Memory B cell (primary cell): Measurements from ENCODE around the gene SDK1.
"Not testable (repeated sequence)": the region's sequence is repeated elsewhere in the genome, so short reads cannot be mapped to it uniquely, and the experiment has no call there.

Source experiments
- ATAC-seq: fragments of 150-1000 bp; cut with Tn5 transposase; 2 replicates; pipeline ENCODE4 v1.10.0; 2021; ENCODE audit warnings: low read depth, mild to moderate bottlenecking, moderate library complexity
- DNase-seq, 2 donors: peaks; one replicate each; pipeline ENCODE4 v3.0.0; 2022; ENCODE audit warnings: low spot score in 2 of 2
- H3K27ac Mint-ChIP-seq: one replicate; pipeline ENCODE4 v1.8.0; 2022; ENCODE audit warnings: mild to moderate bottlenecking, moderate library complexity, mixed read lengths
- H3K27me3 Mint-ChIP-seq: one replicate; pipeline ENCODE4 v1.8.0; 2022; ENCODE audit warnings: mixed read lengths
- H3K36me3 Mint-ChIP-seq: one replicate; pipeline ENCODE4 v1.8.0; 2022; ENCODE audit warnings: mild to moderate bottlenecking, mixed read lengths
- H3K4me1 Mint-ChIP-seq: one replicate; pipeline ENCODE4 v1.8.0; 2022; ENCODE audit warnings: mixed read lengths
- H3K4me3 Mint-ChIP-seq: one replicate; pipeline ENCODE4 v1.8.0; 2022; ENCODE audit warnings: mild to moderate bottlenecking, moderate library complexity, mixed read lengths
- H3K9me3 Mint-ChIP-seq: one replicate; pipeline ENCODE4 v1.8.0; 2022; ENCODE audit warnings: mixed read lengths

The SDK1 gene

DNA sequence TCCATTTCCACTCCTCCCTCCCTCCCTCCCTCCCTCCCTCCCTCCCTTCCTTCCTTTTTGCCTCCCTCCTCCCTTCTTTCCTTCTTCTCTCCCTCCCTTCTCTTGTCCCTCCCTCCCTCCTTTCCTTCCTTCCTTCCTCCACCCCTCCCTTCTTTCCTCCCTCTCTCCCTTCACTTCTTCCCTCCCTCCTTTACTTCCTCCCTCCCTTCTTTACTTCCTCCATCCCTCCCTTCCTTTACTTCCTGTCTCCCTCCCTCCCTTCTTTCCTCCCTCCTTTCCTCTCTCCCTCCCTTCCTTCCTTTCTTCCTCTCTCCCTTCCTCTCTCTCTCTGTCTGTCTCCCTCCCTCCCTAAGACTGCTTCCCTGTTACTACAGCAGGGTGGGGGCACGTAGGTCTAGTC lies 782.5 kb downstream of the SDK1 start:
- Mint-ChIP-seq H3K4me3 (no peak overlapping the region), H3K4me1 (peaks cover 7% of the 10 kb centered on the region), H3K27me3 (no peaks in the 10 kb centered on the region), H3K27ac (peak overlapping the region; percentile 92), H3K36me3 (peaks cover 5% of the 10 kb centered on the region), H3K9me3 (peaks cover 8% of the 10 kb centered on the region)
- DNase-seq (no peak), ATAC-seq (no peak)

DNA sequence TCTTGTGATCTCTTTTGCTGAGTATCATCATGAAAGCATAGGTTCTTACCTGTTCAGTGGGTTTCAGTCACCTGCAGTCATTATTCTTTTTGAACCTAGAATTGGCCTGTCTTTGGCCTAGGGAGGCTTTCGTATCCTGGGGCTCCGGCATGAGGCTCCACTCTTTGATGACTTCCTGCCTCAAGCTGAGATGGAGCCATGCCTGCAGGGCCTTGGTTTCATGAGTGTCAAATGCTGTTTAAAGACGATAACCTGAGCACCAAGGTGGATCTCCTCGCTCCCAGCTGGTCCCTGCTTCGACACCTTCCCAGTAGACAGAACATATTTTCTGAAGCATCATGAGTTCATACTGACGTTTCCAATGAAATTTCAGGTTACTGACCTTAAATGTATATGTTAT lies 783.2 kb downstream of the SDK1 start:
- Mint-ChIP-seq H3K27me3 (no peaks in the 10 kb centered on the region), H3K4me3 (no peak overlapping the region), H3K9me3 (peaks cover 8% of the 10 kb centered on the region), H3K36me3 (peaks cover 5% of the 10 kb centered on the region), H3K4me1 (peaks cover 7% of the 10 kb centered on the region), H3K27ac (no peak overlapping the region)
- ATAC-seq (no peak), DNase-seq (no peak)

- Mint-ChIP-seq H3K9me3 (peaks cover 9% of the 10 kb centered on the region), H3K27ac (peak overlapping the region; percentile 42), H3K4me3 (peak overlapping the region; percentile 8), H3K36me3 (peaks cover 8% of the 10 kb centered on the region), H3K27me3 (no peaks in the 10 kb centered on the region), H3K4me1 (peaks cover 7% of the 10 kb centered on the region)
- ATAC-seq (peak; percentile 92), DNase-seq (no peak)
Observed at GRCh38 chr7:4085937-4086691, 785.1 kb downstream of the SDK1 start.

DNA sequence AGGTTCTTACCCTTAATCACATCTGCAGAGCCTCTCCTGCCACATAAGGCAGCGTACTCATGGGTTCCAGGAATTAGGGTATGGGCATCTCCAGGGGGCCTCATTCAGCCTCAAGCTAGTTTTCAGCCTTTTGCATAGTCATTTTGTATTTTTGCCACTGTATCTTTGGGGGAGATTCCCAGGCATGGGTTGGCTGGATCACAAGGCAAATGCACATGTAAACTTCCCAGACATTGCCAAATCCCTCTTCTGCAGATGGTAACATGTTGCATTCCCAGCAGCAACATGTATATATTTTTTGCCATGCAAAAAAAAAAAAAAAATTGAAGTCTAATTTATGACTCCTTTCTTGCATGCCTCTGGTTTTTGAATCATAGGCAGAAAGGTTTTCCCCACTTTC lies 785.7 kb downstream of the SDK1 start:
- Mint-ChIP-seq H3K4me1 (peaks cover 7% of the 10 kb centered on the region), H3K36me3 (peaks cover 9% of the 10 kb centered on the region), H3K9me3 (peaks cover 10% of the 10 kb centered on the region), H3K27ac (peak overlapping the region; percentile 42), H3K27me3 (no peaks in the 10 kb centered on the region), H3K4me3 (no peak overlapping the region)
- no peak for ATAC-seq
- DNase-seq = no peak

- ATAC-seq = no peak
- peaks cover 8% of the 10 kb centered on the region for H3K36me3 Mint-ChIP-seq
- no peak for DNase-seq
- H3K27me3 Mint-ChIP-seq = peaks cover 6% of the 10 kb centered on the region
- H3K4me1 Mint-ChIP-seq = no peaks in the 10 kb centered on the region
- H3K9me3 Mint-ChIP-seq = peaks cover 4% of the 10 kb centered on the region
- no peak overlapping the region for H3K27ac Mint-ChIP-seq
- no peak overlapping the region for H3K4me3 Mint-ChIP-seq
Observed at GRCh38 chr7:4091767-4092166, 790.7 kb downstream of the SDK1 start.

DNA sequence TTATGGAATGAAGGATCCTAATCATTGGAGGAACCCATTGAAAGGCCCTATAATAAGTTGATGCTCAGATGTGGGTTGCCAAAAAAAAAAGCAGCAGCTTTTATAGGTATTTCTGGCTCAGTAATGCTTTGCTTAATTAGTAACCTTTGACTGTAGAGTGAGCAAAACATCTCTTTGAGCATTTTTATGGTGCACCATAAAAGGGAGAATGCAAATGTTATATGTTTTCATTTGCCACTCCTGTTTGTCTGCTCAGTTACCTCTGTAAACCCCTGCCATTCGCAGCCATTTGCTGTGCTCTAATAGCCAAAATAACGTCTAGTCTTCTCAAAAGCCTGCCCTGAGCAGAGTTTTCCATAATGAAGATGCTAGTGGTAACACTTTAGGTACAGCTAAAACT lies 792.0 kb downstream of the SDK1 start:
- no peak overlapping the region for H3K4me3 Mint-ChIP-seq
- no peak for DNase-seq
- H3K27me3 Mint-ChIP-seq = peaks cover 6% of the 10 kb centered on the region
- H3K4me1 Mint-ChIP-seq = no peaks in the 10 kb centered on the region
- no peak for ATAC-seq
- H3K9me3 Mint-ChIP-seq = peaks cover 4% of the 10 kb centered on the region
- H3K27ac Mint-ChIP-seq = no peak overlapping the region
- peaks cover 5% of the 10 kb centered on the region for H3K36me3 Mint-ChIP-seq

- peaks cover 4% of the 10 kb centered on the region for H3K9me3 Mint-ChIP-seq
- H3K4me3 Mint-ChIP-seq = no peak overlapping the region
- H3K27me3 Mint-ChIP-seq = peaks cover 6% of the 10 kb centered on the region
- no peak overlapping the region for H3K27ac Mint-ChIP-seq
- no peaks in the 10 kb centered on the region for H3K4me1 Mint-ChIP-seq
- ATAC-seq (no peak), DNase-seq (no peak)
- H3K36me3 Mint-ChIP-seq = peaks cover 5% of the 10 kb centered on the region
Observed at GRCh38 chr7:4093483-4093882, 792.4 kb downstream of the SDK1 start.

GRCh38 chr7:4094158-4094557 lies 793.1 kb downstream of the SDK1 start:
- H3K4me3 Mint-ChIP-seq, ATAC-seq, H3K27ac Mint-ChIP-seq, DNase-seq, H3K36me3 Mint-ChIP-seq, H3K9me3 Mint-ChIP-seq, H3K4me1 Mint-ChIP-seq: not testable (repeated sequence)
- peaks cover 10% of the 10 kb centered on the region for H3K27me3 Mint-ChIP-seq

DNA sequence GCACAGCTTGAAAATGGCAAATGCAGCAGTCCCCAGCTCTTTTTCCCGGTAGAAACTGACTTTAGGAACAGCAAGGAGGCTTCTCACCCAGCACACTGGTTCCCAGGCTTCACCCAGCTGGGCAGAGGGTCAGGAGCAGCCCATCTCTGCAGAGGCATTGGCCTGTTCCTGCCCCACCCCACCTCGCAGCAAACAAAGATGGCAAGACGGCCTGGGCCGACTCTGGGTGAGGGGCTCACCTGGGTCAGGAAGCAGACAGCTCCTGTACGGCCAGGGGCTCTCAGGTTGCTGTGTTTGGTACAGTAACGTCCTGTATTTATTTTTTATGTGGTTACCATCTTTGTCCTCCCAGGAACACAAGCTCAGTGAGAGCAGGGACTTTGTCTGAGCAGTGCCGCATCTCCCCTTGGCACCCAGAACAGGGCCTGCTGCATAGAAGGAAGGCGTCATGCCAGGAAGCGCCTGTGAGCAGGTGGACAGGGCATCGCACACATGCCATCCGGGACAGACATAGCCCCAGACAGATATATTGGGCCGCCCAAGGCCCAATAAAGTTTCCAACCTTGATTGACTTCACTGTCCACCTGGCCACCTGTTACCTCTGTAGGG lies 796.1 kb downstream of the SDK1 start:
- Mint-ChIP-seq H3K4me1 (no peaks in the 10 kb centered on the region), H3K27ac (no peak overlapping the region), H3K9me3 (no peaks in the 10 kb centered on the region), H3K36me3 (no peaks in the 10 kb centered on the region), H3K4me3 (no peak overlapping the region), H3K27me3 (peaks cover 12% of the 10 kb centered on the region)
- DNase-seq (no peak), ATAC-seq (no peak)

DNA sequence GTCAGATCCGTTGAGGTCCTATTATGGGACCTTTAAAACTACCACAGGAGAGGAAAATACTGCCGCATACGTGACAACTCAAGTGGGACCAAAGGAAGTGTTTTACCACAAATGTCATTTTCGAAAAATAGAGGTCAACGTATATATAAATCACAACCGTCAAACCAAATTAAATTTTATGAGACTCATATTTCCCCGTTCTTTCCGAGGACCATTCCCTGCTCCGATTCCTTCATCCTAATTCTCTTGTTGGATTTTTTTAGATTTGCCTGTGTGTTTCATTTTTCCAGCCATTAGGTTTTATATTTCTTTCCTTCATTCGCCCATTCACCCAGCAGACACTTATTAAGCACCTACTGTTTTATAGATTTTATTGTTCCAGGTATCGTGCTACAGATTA lies 797.1 kb downstream of the SDK1 start:
- H3K27me3 Mint-ChIP-seq = peaks cover 12% of the 10 kb centered on the region
- ATAC-seq = no peak
- no peaks in the 10 kb centered on the region for H3K4me1 Mint-ChIP-seq
- DNase-seq = no peak
- no peaks in the 10 kb centered on the region for H3K36me3 Mint-ChIP-seq
- H3K27ac Mint-ChIP-seq = no peak overlapping the region
- no peak overlapping the region for H3K4me3 Mint-ChIP-seq
- H3K9me3 Mint-ChIP-seq = no peaks in the 10 kb centered on the region

GRCh38 chr7:4099651-4100050 lies 798.6 kb downstream of the SDK1 start:
- H3K4me1 Mint-ChIP-seq = no peaks in the 10 kb centered on the region
- no peak overlapping the region for H3K4me3 Mint-ChIP-seq
- H3K27me3 Mint-ChIP-seq = peaks cover 12% of the 10 kb centered on the region
- no peaks in the 10 kb centered on the region for H3K36me3 Mint-ChIP-seq
- no peak for DNase-seq
- no peak for ATAC-seq
- no peak overlapping the region for H3K27ac Mint-ChIP-seq
- no peaks in the 10 kb centered on the region for H3K9me3 Mint-ChIP-seq

GRCh38 chr7:4100148-4100547 lies 799.1 kb downstream of the SDK1 start:
- no peak overlapping the region for H3K27ac Mint-ChIP-seq
- no peaks in the 10 kb centered on the region for H3K9me3 Mint-ChIP-seq
- no peak for DNase-seq
- peaks cover 12% of the 10 kb centered on the region for H3K27me3 Mint-ChIP-seq
- H3K4me1 Mint-ChIP-seq = no peaks in the 10 kb centered on the region
- ATAC-seq = no peak
- H3K36me3 Mint-ChIP-seq = no peaks in the 10 kb centered on the region
- H3K4me3 Mint-ChIP-seq = no peak overlapping the region

GRCh38 chr7:4100691-4101090 lies 799.6 kb downstream of the SDK1 start:
- Mint-ChIP-seq H3K27ac (no peak overlapping the region), H3K36me3 (no peaks in the 10 kb centered on the region), H3K4me3 (no peak overlapping the region), H3K27me3 (peaks cover 10% of the 10 kb centered on the region), H3K9me3 (no peaks in the 10 kb centered on the region), H3K4me1 (no peaks in the 10 kb centered on the region)
- DNase-seq = no peak
- ATAC-seq = no peak

- peaks cover 7% of the 10 kb centered on the region for H3K27me3 Mint-ChIP-seq
- H3K9me3 Mint-ChIP-seq = no peaks in the 10 kb centered on the region
Observed at GRCh38 chr7:4102231-4102841, 801.3 kb downstream of the SDK1 start.

More at GRCh38 chr7:4102231-4102841, 801.3 kb downstream of the SDK1 start:
- DNase-seq = no peak
- ATAC-seq = no peak
- no peak overlapping the region for H3K4me3 Mint-ChIP-seq
- no peak overlapping the region for H3K27ac Mint-ChIP-seq
- no peaks in the 10 kb centered on the region for H3K36me3 Mint-ChIP-seq
- no peaks in the 10 kb centered on the region for H3K4me1 Mint-ChIP-seq
